Fibroblast of the conjunctiva (primary cell): ENCODE measurements around the gene CSTA.
A peak's percentile ranks its signal among the peaks of the same experiment; 100 is the strongest.

Source experiments
- DNase-seq: peaks from one replicate; pipeline ENCODE4 v3.0.0-alpha.2; 2010; ENCODE audit warnings: low read depth

CSTA gene

GRCh38 chr3:122382888-122383666, 58.0 kb downstream of the CSTA start, which contains the start of gene MIX23:
Gene MIX23 (minus strand): TSS chr3:122383231. CDS start chr3:122383224, 7 bp downstream.
- DNase-seq: peak; percentile 55

GRCh38 chr3:122383771-122384697, 59.0 kb downstream of the CSTA start, which contains the start of gene FAM162A:
Gene FAM162A (plus strand): TSS chr3:122384182. CDS start chr3:122384266, 84 bp downstream.
- DNase-seq: peak; percentile 72

GRCh38 chr3:122387709-122388108, 62.7 kb downstream of the CSTA start:
- DNase-seq: no peak

GRCh38 chr3:122389197-122389596, 64.1 kb downstream of the CSTA start:
- no peak for DNase-seq

GRCh38 chr3:122389892-122390291, 64.8 kb downstream of the CSTA start:
- no peak for DNase-seq

GRCh38 chr3:122390665-122391064, 65.6 kb downstream of the CSTA start:
- DNase-seq: no peak
